Embryonic facial prominence (tissue), 1 donor: ENCODE results near the gene TSBP1.

Experiments used
- DNase-seq: peaks from one replicate; pipeline ENCODE4 v3.0.0-alpha.2; 2016; ENCODE audit errors: extremely low spot score

The TSBP1 gene

GRCh38 chr6:32371803-32372202 is at the start of gene TSBP1:
TSBP1 (minus strand) TSS chr6:32371903; CDS start chr6:32371706, 197 bp downstream.
- DNase-seq: no peak

DNA sequence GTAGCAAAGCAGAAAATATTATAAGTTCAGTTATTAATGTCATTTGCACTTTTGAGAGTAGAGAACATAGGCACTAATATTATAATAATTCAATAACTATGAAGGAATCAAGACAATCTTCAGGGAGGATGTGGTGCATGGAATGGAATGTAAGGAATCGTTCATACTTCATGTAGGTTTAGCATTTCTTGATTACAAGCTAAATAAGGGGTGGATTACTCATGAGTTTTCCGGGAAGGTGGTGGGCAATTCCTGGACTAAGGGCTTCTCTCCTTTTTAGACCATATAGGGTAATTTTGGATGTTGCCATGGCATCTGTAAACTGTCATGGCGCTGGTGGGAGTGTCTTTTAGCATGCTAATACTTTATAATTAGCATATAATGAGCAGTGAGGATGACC is 44.3 kb upstream of the TSBP1 start:
- no peak for DNase-seq

DNA sequence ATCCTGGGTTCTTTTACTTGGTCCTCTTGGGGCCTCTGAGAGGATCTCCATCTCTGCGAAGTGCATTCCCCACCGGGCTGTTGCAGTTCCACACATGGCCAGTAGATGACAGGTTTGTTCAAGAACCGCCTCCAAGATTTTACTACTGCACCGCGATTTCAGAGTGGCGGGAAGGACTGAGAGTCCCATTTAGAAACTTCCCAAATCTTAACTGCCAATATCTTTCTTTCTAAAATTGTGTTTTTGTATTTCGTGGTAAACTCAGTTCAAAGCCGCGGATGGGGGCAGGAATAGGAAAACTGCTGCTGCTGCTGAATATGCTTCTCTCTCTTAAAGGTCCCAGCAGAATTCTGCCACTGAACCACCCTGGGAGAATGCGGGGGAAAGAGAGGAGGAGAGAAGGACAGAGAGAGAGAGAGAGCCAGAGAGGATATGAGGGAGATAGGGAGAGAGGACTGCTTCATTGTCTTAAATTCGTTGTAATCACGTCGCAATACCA is 43.9 kb upstream of the TSBP1 start:
- peak; percentile 25 for DNase-seq

GRCh38 chr6:32413427-32414047 is 41.8 kb upstream of the TSBP1 start:
- peak; percentile 54 for DNase-seq

DNA sequence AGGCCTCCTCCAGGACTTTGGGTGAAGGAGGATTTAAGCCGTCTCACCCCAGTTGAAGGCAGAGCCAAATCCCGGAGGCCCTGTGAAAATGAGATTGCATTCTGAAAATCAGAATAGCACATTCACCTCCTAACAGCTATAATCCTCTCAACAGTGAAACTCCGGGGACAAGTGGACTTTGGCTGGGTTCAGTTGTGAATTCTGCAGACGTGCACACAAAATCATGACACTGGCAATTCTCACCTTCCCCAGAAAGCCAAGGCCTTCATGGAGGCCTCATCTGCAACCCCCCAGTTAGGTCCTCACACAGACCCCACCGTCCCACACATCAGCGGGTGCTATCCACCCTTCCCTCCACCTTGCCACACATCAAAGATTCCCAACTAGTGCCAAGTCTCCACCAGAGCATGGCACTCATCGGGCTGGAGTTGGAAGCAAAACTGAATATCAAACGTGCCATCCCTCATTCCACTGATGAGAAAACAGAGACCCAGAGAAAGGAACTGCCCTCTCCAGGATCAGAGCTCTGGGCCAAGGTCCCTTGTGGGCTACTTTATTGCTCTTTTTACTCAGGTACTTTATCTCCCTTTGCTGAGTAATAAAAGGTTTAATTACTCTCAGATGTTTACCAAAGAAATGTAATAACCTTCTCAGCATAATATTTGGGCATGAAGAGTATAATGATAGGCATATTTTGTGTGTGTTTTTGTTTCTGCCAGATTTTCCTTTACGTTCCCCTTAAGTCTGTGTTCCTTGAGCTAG is 40.0 kb upstream of the TSBP1 start:
- DNase-seq: no peak

DNA sequence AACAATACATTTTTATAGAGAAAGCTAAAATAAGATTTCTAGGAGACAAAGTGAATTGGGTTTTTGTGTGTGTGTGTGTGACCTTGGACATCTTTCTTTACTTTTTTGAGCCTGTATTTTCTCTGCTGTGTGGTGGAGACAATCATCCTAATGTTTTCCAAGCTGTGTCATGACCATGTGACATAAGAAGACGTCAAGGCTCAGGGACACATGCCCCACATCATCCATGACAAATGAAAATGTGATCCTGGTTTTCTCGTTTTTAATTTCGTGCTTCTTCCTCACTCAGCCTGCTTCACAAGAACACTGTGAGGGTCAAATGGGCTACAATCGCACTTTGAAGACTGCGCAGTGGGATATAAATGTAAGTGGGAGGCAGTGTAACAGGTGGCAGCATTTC is 39.2 kb upstream of the TSBP1 start:
- no peak for DNase-seq

DNA sequence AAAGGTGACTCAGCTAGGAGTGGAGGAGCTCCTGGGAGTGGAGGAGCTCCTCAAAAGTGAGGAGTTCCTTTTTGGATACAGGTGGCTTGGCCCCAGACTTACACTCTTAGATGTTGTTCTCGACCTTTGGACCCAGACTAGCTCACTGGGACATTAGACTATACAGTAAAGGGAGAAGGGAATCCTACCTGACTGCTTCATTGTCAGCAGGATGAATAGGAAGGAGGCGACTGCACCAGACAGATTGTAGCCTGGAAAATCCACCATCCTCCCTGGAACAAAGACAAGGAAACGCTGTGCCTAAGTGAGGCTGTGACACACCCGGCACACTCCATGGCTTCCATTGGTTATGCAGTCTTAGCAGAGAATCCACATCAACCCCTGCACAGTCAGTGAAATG is 35.2 kb upstream of the TSBP1 start, which contains the start of gene BTNL2:
TSS of gene BTNL2 (minus strand) at position 325 of the 400 bp plus-strand sequence. CDS start at position 267, 58 bp downstream.
- DNase-seq: no peak

GRCh38 chr6:32406197-32406596 is 34.5 kb upstream of the TSBP1 start:
- no peak for DNase-seq

DNA sequence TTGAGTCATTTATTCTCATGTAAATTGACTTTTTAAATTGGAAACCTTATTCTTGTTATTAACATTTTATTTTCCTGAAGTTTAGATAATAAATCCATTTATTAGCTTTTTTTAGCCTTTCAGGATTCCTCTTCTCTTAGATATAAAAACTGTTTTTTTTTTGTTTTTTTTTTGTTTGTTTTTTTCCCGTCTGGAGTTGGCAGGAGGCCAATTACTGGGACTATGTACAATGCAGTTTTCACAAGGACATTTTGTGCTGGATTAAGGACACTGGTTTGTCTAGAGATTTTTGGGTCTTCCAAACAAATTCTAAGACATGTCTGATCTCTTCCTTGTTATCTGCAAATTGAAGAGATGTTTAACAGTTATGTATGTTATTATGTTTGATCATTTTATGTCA is 34.0 kb upstream of the TSBP1 start:
- no peak for DNase-seq

- DNase-seq: no peak
Observed at GRCh38 chr6:32402812-32403211, 31.1 kb upstream of the TSBP1 start.

GRCh38 chr6:32401284-32401963 is 29.7 kb upstream of the TSBP1 start:
- DNase-seq: no peak

DNA sequence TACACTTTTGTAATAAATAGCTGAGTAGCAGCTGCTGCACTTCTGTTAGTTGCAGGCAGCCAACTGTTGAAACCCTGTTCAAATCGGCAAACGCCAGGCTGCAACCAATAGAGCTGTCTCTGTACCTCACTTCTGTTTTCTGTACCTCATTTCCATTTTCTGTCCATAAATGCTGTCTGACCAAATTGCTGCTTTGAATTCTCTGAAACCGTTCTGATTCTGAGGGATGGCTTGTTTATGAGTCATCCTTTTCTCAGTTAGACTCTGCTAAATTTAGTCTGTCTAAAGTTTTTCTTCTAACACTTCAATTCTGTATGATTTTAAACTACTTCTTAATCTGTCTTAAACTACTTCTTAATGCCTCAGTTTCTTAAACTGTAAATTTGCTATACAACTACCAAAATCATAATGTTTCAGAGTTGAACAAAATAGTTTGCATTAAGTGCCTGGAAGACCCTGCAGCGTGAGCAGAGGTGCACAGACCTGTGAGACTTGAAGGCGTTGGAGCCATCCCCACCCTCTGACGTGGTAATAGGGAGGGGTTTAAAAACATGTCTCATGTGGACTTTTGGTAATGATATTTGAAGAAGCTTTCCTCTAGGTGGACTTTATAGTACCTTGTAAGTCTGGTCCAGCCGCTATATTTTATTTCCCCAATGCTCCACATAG is 25.7 kb upstream of the TSBP1 start:
- no peak for DNase-seq

GRCh38 chr6:32396028-32396427 is 24.3 kb upstream of the TSBP1 start:
- no peak for DNase-seq

DNA sequence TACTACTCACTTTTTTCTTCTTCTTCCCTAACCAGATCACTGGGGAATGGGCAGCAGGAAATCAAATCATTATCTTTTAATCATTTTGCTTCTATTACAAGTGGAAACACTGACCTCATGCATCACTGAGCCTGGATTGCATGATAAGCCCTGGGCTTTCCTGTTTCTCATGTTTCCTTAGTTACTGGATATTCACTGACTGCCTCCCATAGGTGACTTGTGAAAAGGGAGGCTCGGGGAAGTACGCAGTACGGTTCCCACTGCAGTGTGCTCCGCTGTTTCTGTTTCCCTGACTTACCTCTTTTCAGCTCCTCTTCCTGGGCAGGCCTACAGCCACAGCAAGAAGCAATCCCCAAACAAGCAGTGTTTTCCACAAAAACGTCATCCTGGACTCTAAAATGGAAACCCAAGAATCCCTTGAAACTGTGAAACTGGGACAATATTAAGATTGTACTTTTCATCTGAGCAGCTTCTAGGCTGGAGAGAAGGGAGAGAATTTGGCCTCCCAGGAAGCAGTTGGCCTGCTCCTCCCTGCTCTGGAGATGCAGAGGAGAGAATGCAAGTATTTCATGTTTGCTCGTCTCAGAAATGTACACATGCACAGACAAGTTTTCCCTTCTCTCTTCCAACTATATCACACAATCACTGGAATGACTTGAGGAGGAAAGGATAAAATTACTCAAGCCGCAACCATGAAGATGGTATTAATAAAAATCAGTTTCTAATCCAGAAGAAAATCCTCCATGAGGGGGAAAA is 22.1 kb upstream of the TSBP1 start:
- peak; percentile 48 for DNase-seq

GRCh38 chr6:32391505-32391904 is 19.8 kb upstream of the TSBP1 start:
- DNase-seq: no peak

DNA sequence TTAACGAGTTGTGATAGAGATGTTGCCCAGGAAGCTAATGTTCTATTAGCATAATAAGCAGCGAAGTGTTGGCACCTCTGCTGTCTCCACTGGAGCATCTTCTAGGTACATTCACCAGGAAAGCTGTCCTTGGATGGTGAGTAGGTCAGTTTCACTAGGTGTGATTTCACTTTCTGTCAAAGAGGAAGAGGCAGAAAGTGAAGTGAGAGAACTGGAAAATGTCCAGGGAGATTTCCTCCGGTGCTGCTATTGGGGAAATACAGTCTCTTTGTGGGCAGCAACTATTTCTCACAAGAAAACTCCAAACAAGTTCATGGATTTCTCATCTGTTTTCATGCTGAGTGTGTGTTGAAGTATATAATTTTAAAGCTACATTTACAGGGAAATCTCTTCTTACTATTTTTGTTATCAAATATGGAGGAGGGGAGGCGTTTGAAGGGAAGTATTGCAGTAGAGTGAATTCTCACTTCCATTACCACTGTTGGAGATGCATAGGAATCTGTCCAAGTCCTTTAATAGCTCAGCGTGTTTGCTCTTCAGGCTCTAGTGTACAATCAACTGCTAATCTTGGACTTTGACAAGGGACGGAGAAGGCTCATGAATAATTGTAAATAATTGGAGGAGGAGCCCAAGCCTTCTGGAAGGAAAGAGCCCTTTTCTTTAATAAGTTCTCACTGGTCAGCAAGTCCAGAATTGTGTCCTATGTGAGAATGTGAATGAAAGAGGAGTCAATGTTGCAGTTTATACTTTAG is 16.1 kb upstream of the TSBP1 start:
- no peak for DNase-seq

GRCh38 chr6:32386040-32386439 is 14.3 kb upstream of the TSBP1 start:
- DNase-seq: no peak

DNA sequence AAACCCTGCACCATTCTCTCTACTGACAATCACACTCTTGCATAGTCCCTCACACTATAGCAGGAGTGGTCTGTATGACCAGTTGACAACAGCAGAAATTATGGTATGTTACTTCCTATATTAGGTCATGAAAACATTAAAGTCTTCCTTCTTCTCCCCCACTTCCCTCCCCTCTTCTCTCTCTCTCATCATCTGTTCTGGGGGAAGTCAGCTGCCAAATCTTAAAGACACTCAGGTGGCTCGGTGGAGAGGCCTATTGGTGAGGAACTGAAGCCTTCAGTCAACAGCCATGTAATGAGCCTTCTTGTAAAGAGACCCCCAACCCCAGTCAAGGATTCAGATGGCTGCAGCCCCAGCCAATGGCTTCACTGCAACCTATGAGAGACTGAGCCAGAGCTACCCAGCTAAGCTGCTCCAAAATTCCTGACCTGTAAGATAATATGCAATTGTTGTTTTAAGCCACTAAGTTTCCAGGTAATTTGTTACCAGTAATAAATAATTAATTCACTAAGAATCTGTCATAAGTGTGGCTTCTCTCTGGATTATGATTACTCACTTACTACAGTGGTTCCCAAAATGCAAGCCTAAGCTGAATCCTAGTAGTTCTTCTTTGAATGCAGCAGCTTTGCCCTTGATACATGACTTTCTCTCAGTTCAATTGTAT is 11.2 kb upstream of the TSBP1 start:
- no peak for DNase-seq

DNA sequence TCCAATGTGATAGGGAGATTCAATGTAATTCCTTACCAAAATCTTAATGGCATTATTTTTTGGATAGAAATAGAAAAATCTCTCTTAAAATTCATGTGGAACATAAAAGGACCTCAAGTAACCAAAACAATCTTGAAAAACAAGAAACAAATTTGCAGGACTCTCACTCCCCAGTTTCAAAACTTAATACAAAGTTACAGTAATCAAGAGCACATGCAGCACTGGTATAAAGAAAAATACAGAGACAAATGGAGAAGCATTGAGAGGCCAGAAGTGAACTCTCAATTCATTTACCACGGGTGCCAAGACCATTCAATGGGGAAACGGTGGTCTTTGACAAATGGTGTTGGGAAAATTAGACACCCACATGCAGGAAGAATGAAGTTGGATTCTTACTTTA is 7.8 kb upstream of the TSBP1 start:
- DNase-seq: no peak
